Right lobe of liver (tissue), 4 donors: Measurements from ENCODE around the gene DLAT.

ENCODE experiments used
- POLR2A ChIP-seq: fragments of 450-650 bp; IDR thresholded peaks from one replicate; pipeline ENCODE4 v1.6.1; 2017; ENCODE audit warnings: antibody characterized with exemption, mild to moderate bottlenecking
- TF ChIP-seq, protein P1 (sequence below), 4 donors: fragments of 200-600 bp in 3 of 4; fragments of 450-650 bp in 1 of 4; IDR thresholded peaks; one replicate each; pipeline versions ENCODE4 v1.5.1 to v1.8.0; 2016 to 2022; ENCODE audit warnings: antibody characterized with exemption in 4 of 4, mild to moderate bottlenecking in 2 of 4
- donor health status: DM: no; HTN: no; CAD: no.
- donor health status: DM: no; HTN: no; CAD: no.
- donor health status: DM: no; HTN: yes; CAD: no.

DNA sequence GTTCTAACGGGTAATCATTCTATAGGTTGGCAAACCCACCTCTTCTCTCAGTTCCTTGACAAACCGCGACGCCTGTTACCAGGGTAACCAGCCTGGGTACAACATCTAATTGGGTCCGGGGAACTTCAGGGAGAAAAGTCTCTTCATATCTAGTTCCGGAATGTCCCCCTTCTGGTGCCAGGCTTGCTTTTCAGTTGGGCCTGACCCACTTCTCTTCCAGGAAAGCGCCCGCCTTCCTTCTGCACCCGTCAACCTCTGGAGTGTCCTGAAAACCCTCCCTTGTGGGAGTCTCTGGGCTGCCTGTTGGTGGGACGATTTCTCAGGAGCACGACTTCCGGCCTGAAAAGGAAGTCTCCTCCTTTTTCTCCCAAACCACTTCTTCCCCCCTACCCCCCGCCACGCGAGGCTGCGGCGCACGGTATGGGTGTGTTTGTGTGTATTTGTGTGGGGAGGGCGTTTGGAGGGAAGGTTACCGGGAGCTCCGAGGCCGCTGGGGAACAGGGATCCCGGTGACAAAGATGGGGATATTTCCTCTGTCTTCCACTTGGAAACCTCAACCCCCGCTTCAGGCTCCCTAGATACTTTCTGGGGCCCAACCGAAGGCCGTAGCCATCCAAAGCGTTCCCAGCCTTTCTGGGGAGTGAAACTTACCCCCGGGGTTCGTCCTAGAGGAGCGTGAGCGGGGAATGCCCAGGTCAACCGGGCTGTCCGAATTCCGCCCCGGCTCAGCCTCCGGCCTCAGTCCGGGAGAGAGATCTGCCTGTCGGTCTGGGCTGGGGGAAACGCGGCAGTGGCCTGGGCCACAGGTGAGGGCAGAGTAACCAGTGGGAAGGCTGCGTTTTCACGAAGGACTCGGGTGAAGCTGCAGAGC, 49.0 kb downstream of the DLAT start, which contains the start of the genes NKAPD1 and PIH1D2:
- TF ChIP-seq, protein P1, sequence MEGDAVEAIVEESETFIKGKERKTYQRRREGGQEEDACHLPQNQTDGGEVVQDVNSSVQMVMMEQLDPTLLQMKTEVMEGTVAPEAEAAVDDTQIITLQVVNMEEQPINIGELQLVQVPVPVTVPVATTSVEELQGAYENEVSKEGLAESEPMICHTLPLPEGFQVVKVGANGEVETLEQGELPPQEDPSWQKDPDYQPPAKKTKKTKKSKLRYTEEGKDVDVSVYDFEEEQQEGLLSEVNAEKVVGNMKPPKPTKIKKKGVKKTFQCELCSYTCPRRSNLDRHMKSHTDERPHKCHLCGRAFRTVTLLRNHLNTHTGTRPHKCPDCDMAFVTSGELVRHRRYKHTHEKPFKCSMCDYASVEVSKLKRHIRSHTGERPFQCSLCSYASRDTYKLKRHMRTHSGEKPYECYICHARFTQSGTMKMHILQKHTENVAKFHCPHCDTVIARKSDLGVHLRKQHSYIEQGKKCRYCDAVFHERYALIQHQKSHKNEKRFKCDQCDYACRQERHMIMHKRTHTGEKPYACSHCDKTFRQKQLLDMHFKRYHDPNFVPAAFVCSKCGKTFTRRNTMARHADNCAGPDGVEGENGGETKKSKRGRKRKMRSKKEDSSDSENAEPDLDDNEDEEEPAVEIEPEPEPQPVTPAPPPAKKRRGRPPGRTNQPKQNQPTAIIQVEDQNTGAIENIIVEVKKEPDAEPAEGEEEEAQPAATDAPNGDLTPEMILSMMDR (IDR thresholded peaks at IDR 0.05): peak in 1 of 4 donors; percentile 25
- no peak for TF ChIP-seq POLR2A
